ENCODE measurements around the gene MDN1.

DNA sequence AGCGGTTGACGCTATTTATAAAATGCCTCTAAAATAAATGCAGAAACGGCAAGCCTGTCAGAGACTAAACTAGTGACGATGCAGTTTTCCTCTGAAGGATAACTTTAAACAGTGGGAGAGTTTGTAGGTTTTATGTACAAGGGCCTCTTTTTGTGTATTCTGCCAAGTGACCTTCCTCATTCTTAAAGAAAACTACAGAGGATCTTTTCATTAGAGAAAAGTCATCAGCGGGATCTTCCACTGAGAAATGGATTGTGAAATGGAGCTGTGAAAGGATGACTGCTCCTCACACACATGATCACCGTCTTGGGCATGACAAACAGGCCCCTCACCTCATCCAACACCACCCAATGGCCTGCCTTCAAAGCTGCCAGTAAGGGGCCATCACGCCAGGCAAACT is 92.1 kb downstream of the MDN1 start:
- TF ChIP-seq, protein P1, sequence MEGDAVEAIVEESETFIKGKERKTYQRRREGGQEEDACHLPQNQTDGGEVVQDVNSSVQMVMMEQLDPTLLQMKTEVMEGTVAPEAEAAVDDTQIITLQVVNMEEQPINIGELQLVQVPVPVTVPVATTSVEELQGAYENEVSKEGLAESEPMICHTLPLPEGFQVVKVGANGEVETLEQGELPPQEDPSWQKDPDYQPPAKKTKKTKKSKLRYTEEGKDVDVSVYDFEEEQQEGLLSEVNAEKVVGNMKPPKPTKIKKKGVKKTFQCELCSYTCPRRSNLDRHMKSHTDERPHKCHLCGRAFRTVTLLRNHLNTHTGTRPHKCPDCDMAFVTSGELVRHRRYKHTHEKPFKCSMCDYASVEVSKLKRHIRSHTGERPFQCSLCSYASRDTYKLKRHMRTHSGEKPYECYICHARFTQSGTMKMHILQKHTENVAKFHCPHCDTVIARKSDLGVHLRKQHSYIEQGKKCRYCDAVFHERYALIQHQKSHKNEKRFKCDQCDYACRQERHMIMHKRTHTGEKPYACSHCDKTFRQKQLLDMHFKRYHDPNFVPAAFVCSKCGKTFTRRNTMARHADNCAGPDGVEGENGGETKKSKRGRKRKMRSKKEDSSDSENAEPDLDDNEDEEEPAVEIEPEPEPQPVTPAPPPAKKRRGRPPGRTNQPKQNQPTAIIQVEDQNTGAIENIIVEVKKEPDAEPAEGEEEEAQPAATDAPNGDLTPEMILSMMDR (IDR thresholded peaks at IDR 0.05): no peak
- TF ChIP-seq POLR2AphosphoS5 (IDR thresholded peaks at IDR 0.05): no peak
- no peak for TF ChIP-seq POLR2A (IDR thresholded peaks at IDR 0.05)
- TF ChIP-seq EP300 (IDR thresholded peaks at IDR 0.05): no peak

Measured in gastroesophageal sphincter (tissue), 3 donors.